RPMI8226 (cell line): Measurements from ENCODE around the gene WDFY1.
A peak's percentile ranks its signal among the peaks of the same experiment; 100 is the strongest.

Source experiments
- DNase-seq: peaks from one replicate; pipeline ENCODE4 v3.0.0-alpha.2; 2015

The WDFY1 gene

GRCh38 chr2:223944703-223945531 is at the start of gene WDFY1:
WDFY1 (minus strand) TSS chr2:223945335; CDS start chr2:223945284, 51 bp downstream.
- peak; percentile 81 for DNase-seq

GRCh38 chr2:223994562-223995162 is 49.5 kb upstream of the WDFY1 start:
- no peak for DNase-seq

- DNase-seq = peak; percentile 62
Observed at GRCh38 chr2:223993634-223994232, 48.6 kb upstream of the WDFY1 start.

DNA sequence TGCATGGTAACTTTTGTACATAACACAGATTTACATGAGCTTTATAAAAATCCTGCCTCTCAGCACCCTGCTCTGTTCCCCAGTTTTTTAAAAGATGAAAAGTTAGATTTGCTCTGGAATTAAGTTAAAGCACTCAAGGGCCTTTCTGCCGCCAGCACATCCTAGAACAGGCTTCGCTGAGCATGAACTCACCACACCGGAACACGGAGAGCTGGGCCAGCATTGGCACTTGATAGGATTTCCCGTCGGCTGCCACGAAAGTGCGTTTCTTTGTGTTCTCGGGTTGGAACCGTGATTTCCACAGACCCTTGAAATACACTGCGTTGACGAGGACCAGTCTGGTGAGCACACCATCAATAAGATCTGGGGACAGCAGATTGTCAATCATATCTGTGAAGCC is 46.5 kb upstream of the WDFY1 start:
- DNase-seq = no peak

- no peak for DNase-seq
Observed at GRCh38 chr2:223989856-223990232, 44.7 kb upstream of the WDFY1 start.

- DNase-seq = peak; percentile 55
Observed at GRCh38 chr2:223989206-223989855, 44.2 kb upstream of the WDFY1 start.

DNA sequence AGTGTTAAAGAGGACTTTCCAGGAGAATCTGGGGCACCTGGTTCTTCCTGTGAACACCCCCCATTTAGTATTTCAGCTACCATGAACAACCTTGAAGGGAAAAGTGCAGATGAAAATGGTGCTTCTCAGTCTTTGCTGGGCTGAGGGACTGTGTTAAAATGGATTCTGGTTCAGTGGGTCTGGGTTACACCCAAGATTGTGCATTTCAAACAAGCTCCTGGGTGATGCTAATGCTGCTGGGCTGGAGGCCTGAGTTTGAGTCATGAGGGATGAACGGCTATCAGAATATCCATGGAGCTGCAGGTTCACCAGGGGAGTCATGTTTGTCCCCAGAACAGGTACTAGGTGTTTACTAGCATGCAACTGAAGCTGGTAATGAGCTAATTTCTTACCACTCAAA is 36.1 kb upstream of the WDFY1 start:
- no peak for DNase-seq

DNA sequence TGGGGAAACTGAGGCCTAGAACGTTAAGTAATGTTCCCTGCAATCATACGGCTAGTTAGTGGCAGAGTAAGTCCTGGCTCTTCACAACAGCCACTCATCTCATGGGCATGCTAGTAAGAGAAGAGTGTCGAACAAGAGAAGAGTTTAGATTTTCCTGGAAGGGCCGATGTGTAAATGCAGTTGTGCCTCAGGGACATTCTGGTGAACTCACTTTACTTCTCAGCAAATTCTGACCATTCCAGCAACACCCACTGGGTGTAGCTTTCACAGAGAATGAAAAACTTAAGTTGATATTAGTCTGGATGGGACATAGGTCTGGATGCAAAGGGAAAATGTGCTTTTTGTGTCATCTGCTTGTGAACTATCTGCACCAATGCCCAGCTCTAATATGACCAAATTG is 35.7 kb upstream of the WDFY1 start:
- no peak for DNase-seq

GRCh38 chr2:223980397-223980735 is 35.2 kb upstream of the WDFY1 start:
- no peak for DNase-seq

DNA sequence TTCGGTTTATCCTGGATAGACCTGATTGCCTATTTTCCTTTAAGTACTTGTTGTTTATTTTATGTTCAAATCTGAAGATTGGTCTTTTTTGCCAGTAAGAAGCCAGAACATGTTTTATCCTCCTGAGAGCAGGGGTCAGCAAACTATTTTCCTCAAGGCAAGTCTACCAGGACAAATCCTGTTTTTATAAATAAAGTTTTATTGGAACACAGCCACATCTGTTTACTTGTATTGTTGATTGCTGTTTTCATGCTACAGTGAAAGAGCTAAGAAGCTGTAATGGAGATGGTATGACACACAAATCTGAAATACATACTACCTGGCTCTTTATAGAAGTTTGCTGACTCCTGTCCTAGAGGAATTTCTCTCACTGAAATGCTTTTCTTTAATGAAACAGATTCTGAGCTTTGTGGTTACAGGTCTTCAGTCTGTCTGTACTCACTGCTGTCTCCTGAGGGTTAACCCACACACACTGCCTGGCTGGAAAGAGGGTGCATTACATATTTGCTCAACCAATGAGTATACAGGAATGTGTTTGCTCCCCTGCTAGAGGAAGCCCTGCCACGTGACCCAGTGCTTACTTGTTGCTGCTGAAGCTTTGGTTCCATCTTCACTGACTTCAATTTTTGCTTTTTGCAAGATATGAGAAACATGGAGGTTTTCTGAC is 34.7 kb upstream of the WDFY1 start:
- DNase-seq = no peak

GRCh38 chr2:223978451-223978850 is 33.3 kb upstream of the WDFY1 start:
- DNase-seq = no peak

DNA sequence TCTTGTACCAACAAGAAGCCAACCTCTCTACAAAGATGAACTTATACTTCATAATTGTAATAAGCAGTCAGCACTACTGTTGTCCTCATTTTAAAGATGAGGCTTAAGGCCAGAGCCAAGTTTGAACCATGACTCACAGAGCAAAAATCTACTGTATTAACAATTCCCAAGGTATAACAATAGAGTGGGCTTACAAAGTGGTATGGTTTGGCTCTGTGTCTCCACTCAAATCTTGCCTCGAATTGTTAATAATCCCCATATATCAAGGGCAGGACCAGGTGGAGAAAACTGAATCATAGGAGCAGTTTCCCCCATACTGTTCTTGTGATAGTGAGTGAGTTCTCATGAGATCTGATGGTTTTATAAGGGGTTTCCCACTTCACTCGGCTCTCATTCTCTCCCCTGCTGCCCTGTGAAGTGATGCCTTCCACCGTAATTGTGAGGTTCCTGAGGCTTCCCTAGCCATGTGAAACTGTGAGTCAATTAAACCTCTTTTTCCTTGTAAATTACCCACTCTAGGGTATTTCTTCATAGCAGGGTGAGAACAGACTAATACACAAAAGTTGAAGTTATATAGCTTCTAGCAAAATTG is 31.6 kb upstream of the WDFY1 start:
- DNase-seq = no peak

- no peak for DNase-seq
Observed at GRCh38 chr2:223973606-223974005, 28.5 kb upstream of the WDFY1 start.

DNA sequence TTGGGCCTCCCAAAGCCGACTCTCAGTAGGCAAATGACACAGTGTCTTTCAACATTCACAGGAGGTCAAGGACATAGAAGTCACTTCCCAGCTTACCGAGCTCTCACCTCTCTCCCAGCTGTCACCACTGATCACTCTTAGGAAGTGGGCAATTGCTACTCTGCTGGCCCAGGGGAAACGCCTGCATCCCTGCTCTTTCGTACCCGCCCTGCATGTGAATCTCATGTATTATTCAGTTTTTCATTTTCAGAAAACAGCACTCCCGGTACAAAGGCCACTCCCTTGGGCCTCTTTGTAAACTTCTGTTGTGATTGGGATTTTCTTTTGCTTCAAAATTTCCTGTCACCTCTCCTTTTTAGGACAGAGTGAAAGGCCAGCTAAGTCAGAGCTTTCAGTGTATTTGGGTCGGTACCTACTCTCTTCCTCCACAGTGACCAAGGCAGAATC is 27.5 kb upstream of the WDFY1 start:
- no peak for DNase-seq

DNA sequence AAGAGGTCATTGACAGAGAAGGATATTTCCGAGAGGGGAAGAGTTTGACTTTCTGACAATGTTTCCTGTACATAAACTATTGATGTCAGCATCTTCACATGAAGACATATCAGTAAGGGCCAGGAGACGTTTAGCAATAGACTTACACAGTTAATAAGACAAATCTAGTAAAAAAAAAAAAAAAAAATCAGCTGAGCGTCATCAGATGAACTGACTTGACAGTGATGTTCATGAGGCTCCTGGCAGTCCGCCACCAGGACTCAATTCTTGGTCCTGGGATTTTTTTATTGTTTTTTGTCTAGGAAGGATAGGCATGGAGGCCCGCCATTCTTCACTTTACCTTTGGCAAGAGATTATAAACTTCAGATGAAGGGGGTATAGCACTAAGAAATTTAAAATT is 26.6 kb upstream of the WDFY1 start:
- DNase-seq = no peak

DNA sequence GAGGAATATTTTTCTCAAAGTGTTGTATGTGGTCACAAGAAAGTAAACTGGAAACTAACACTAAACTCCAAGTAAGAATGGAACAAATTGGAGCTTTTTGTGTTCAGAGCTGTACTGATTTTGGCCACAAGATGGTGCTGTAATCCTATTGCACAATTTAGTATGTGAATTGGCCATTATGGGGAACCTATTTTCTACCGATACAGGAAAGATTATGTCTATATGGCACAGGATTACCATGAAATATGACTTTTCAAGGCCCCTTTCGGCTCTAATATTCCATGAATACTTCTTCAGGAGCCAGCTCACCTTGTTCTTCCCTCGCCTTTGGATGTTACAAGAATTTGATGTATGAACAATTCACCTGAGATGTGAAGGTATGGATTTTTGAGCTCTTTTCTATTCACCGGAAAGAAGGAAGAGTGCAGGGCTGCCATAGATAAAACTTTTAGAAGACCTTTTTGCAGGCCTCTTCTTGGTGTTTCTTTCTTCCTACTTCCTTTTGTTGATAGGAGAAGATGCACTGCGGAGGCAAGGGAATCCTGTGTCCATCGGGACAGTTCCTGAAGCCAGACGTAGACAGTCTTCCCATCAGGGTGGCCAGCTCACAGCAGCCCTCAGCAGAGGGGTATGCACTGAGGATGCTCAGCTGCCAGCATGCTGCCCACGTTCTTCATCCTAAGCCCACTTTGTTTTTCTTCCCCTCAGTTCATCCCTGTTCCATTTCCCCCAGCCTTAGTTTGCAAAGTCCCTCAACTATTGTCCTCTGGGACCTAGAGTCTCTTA is 25.4 kb upstream of the WDFY1 start:
- DNase-seq = peak; percentile 51

GRCh38 chr2:223969856-223970255 is 24.7 kb upstream of the WDFY1 start:
- DNase-seq = no peak

GRCh38 chr2:223969315-223969714 is 24.2 kb upstream of the WDFY1 start:
- no peak for DNase-seq

DNA sequence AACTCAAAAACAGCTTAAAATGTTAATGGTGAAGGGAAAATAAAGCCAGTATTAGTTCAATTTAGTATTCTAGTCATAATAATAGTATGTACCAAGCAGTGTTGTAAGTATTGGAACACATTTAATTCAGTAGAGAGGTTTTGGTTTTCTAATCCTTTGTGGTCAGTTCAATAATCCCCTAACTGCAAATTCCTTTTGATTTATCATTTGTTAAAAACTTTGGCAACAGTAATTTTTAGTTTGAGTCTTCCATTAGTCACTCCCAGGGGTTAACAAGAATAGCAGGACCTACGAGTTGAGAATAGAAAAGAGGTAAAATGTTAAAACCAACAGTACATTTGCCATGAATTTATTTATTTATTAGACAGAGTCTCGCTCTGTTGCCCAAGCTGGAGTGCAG is 22.8 kb upstream of the WDFY1 start:
- no peak for DNase-seq

GRCh38 chr2:223959688-223960087 is 14.6 kb upstream of the WDFY1 start:
- DNase-seq = no peak

- peak; percentile 94 for DNase-seq
Observed at GRCh38 chr2:223957092-223957851, 12.1 kb upstream of the WDFY1 start, which contains the start of gene MRPL44. MRPL44 (plus strand) TSS chr2:223957463; CDS start chr2:223957473, 10 bp downstream.
